Naive thymus-derived CD4-positive, alpha-beta T cell (primary cell): ENCODE measurements around the gene MAP2K1. TPM values are rescaled to one million over a fixed set of nuclear protein-coding genes. Genes with fewer than 3 reads are reported as not detected.

Experiments
- ATAC-seq: fragments of 150-1000 bp; cut with Tn5 transposase; 2 replicates; pipeline ENCODE4 v1.10.0; 2021; ENCODE audit warnings: mild to moderate bottlenecking, moderate library complexity
- CTCF ChIA-PET: fragments of 350-600 bp; sonication (Branson Sonifier 250); formaldehyde crosslinking; loops from one replicate; lab custom pipeline; 2021; ENCODE audit warnings: antibody characterized with exemption; lab: Charles Lee
- POLR2A ChIA-PET: fragments of 350-600 bp; sonication (Branson Sonifier 250); formaldehyde crosslinking; loops from one replicate; lab custom pipeline; 2021; ENCODE audit warnings: antibody characterized with exemption, inconsistent platforms; lab: Charles Lee
- DNase-seq, 9 donors: peaks; one replicate each; pipeline versions ENCODE4 v3.0.0 to v3.0.0-alpha.2; 2020 to 2022; ENCODE audit warnings: mixed read lengths in 1 of 9
- H3K27ac ChIP-seq: one replicate; pipeline ENCODE4 v1.7.0; 2013; ENCODE audit warnings: mild to moderate bottlenecking, low read depth, low read length, moderate library complexity
- H3K27me3 ChIP-seq, 2 donors: one replicate each; pipeline ENCODE4 v1.7.0; 2013; ENCODE audit warnings: low read length in 2 of 2, mild to moderate bottlenecking in 2 of 2, moderate library complexity in 2 of 2; ENCODE audit not compliant: control insufficient read depth in 2 of 2, insufficient read depth in 2 of 2
- H3K36me3 ChIP-seq, 3 experiments: 1 replicate in 2 of 3; 2 replicates in 1 of 3; pipeline ENCODE4 v1.7.0; 2013; ENCODE audit warnings: low read length in 3 of 3, mild to moderate bottlenecking in 3 of 3, moderate library complexity in 1 of 3; ENCODE audit not compliant: insufficient read depth in 3 of 3, control insufficient read depth in 2 of 3
- H3K4me1 ChIP-seq, 2 donors: one replicate each; pipeline ENCODE4 v1.7.0; 2013; ENCODE audit warnings: low read length in 2 of 2, mild to moderate bottlenecking in 2 of 2, moderate library complexity in 1 of 2; ENCODE audit not compliant: control insufficient read depth in 2 of 2, insufficient read depth in 2 of 2
- H3K4me3 ChIP-seq: 2 replicates; pipeline ENCODE4 v1.7.0; 2013; ENCODE audit warnings: mild to moderate bottlenecking, low read length
- H3K9me3 ChIP-seq, 3 experiments: 1 replicate in 2 of 3; 2 replicates in 1 of 3; pipeline ENCODE4 v1.7.0; 2013; ENCODE audit warnings: low read length in 3 of 3; ENCODE audit not compliant: control insufficient read depth in 2 of 3
- H3K27ac Mint-ChIP-seq, 9 donors: one replicate each; pipeline ENCODE4 v1.8.0; 2020 to 2022; ENCODE audit warnings: mixed read lengths in 9 of 9, mild to moderate bottlenecking in 8 of 9, moderate library complexity in 5 of 9, inconsistent platforms in 2 of 9
- H3K27me3 Mint-ChIP-seq, 5 donors: one replicate each; pipeline ENCODE4 v1.8.0; 2021 to 2022; ENCODE audit warnings: mixed read lengths in 5 of 5, mild to moderate bottlenecking in 1 of 5
- H3K36me3 Mint-ChIP-seq, 5 donors: one replicate each; pipeline ENCODE4 v1.8.0; 2020 to 2022; ENCODE audit warnings: mixed read lengths in 5 of 5, mild to moderate bottlenecking in 3 of 5, inconsistent platforms in 1 of 5
- H3K4me1 Mint-ChIP-seq, 7 donors: one replicate each; pipeline ENCODE4 v1.8.0; 2020 to 2022; ENCODE audit warnings: mixed read lengths in 7 of 7, mild to moderate bottlenecking in 3 of 7, inconsistent platforms in 1 of 7
- H3K4me3 Mint-ChIP-seq, 10 donors: one replicate each; pipeline ENCODE4 v1.8.0; 2020 to 2022; ENCODE audit warnings: mild to moderate bottlenecking in 10 of 10, mixed read lengths in 10 of 10, moderate library complexity in 6 of 10, inconsistent platforms in 2 of 10
- H3K9me3 Mint-ChIP-seq, 11 donors: one replicate each; pipeline ENCODE4 v1.8.0; 2020 to 2022; ENCODE audit warnings: mixed read lengths in 11 of 11, mild to moderate bottlenecking in 4 of 11, inconsistent platforms in 1 of 11, moderate library complexity in 1 of 11
- intact Hi-C, 2 donors: fragments of 100-400 bp; cut with micrococcal nuclease; formaldehyde crosslinking; loops; one replicate each; pipeline ENCODE4 v1.15.1; 2023
- polyA plus RNA-seq, 2 donors: library from polyadenylated mRNA; unstranded; fragments of 300-500 nt; fragmentation: Illumina TruSeq; gene quantifications; one replicate each; pipeline ENCODE4 v1.2.3, GENCODE V29; 2021
- total RNA-seq, 6 experiments: library from RNA in 5 of 6; stranded (reverse) in 5 of 6; gene quantifications; 1 replicate in 5 of 6; 2 replicates in 1 of 6; pipeline ENCODE4 v1.2.3 and lab custom pipeline; 2021 to 2026

MAP2K1 gene
- total and polyA plus RNA-seq, 7 experiments from 2014 or later: 37.2 to 97.2 (median 46.9) TPM

- peaks cover 0 to 85% (median 11%) of the 10 kb centered on the region in 3 experiments for H3K36me3 ChIP-seq
- POLR2A ChIA-PET: no interaction called here
- Mint-ChIP-seq H3K36me3 (peaks cover 8 to 46% (median 27%) of the 10 kb centered on the region in 5 donors), H3K4me3 (no peak overlapping the region), H3K27me3 (no peaks in the 10 kb centered on the region), H3K9me3 (no peaks in the 10 kb centered on the region), H3K4me1 (peaks cover 0 to 20% (median 8%) of the 10 kb centered on the region in 7 donors), H3K27ac (peak overlapping the region in 7 of 9 donors; percentile 8 to 90 (median 54))
- intact Hi-C loops: no loop called here
- H3K27ac ChIP-seq: no peak overlapping the region
- no peak for DNase-seq
- no peaks in the 10 kb centered on the region for H3K27me3 ChIP-seq
- CTCF ChIA-PET: interaction anchor here (0.7 to 1.8 kb wide), 2 partner anchors 14 to 71 kb away, joined by 3 to 6 read pairs; no protein-coding TSS in a partner anchor
- H3K4me1 ChIP-seq: no peaks in the 10 kb centered on the region
- no peak overlapping the region for H3K4me3 ChIP-seq
- H3K9me3 ChIP-seq: no peaks in the 10 kb centered on the region
- ATAC-seq: no peak
Measured at GRCh38 chr15:66484539-66485112, 97.9 kb downstream of the MAP2K1 start.

GRCh38 chr15:66486887-66487286 lies 100.2 kb downstream of the MAP2K1 start:
- intact Hi-C loops: no loop called here
- Mint-ChIP-seq H3K36me3 (peaks cover 8 to 42% (median 13%) of the 10 kb centered on the region in 5 donors), H3K9me3 (no peaks in the 10 kb centered on the region), H3K4me3 (no peak overlapping the region), H3K4me1 (peaks cover 0 to 24% (median 8%) of the 10 kb centered on the region in 7 donors), H3K27me3 (no peaks in the 10 kb centered on the region), H3K27ac (peak overlapping the region in 4 of 9 donors; percentile 14 to 65 (median 26))
- no peaks in the 10 kb centered on the region for H3K27me3 ChIP-seq
- H3K9me3 ChIP-seq: no peaks in the 10 kb centered on the region
- H3K27ac ChIP-seq: no peak overlapping the region
- H3K4me3 ChIP-seq: no peak overlapping the region
- no peaks in the 10 kb centered on the region for H3K4me1 ChIP-seq
- ATAC-seq: no peak
- CTCF ChIA-PET: no interaction called here
- POLR2A ChIA-PET: interaction anchor here (0.6 kb wide), 1 partner anchor 74 kb away, joined by 7 read pairs; no protein-coding TSS in a partner anchor
- no peak for DNase-seq
- peaks cover 1 to 91% (median 17%) of the 10 kb centered on the region in 3 experiments for H3K36me3 ChIP-seq

DNA sequence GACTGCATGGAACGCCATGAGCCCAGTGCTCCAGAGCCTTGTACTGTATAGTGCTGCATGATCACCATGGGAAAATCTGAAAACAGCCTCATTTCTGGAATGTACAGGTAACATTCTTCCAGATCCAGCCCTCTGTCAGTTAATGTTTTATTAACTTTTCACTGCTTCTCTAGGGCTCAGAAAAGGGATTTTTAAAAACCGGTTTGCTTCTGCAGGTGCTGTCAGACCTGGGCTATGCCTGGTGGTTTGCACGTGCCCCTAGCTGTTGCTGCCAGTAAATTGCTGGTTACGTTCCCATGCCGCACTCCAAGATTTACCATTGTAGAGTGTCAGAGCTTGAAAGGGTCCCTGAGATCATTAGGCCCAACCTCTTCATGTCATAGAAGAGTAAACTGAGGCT lies 101.8 kb downstream of the MAP2K1 start:
- H3K4me3 Mint-ChIP-seq: no peak overlapping the region
- H3K27ac Mint-ChIP-seq: no peak overlapping the region
- no peaks in the 10 kb centered on the region for H3K27me3 ChIP-seq
- H3K27me3 Mint-ChIP-seq: no peaks in the 10 kb centered on the region
- no peak overlapping the region for H3K4me3 ChIP-seq
- CTCF ChIA-PET: no interaction called here
- ATAC-seq: no peak
- H3K36me3 Mint-ChIP-seq: peaks cover 0 to 41% (median 5%) of the 10 kb centered on the region in 5 donors
- no peak overlapping the region for H3K27ac ChIP-seq
- H3K9me3 Mint-ChIP-seq: no peaks in the 10 kb centered on the region
- H3K36me3 ChIP-seq: peaks cover 4 to 90% (median 27%) of the 10 kb centered on the region in 3 experiments
- intact Hi-C loops: no loop called here
- H3K4me1 ChIP-seq: no peaks in the 10 kb centered on the region
- no peak for DNase-seq
- H3K9me3 ChIP-seq: no peaks in the 10 kb centered on the region
- H3K4me1 Mint-ChIP-seq: peaks cover 0 to 19% (median 9%) of the 10 kb centered on the region in 7 donors
- POLR2A ChIA-PET: interaction anchor here (1.3 kb wide), 1 partner anchor 9 kb away, joined by 5 read pairs; the partner anchor contains the start of gene SNAPC5

DNA sequence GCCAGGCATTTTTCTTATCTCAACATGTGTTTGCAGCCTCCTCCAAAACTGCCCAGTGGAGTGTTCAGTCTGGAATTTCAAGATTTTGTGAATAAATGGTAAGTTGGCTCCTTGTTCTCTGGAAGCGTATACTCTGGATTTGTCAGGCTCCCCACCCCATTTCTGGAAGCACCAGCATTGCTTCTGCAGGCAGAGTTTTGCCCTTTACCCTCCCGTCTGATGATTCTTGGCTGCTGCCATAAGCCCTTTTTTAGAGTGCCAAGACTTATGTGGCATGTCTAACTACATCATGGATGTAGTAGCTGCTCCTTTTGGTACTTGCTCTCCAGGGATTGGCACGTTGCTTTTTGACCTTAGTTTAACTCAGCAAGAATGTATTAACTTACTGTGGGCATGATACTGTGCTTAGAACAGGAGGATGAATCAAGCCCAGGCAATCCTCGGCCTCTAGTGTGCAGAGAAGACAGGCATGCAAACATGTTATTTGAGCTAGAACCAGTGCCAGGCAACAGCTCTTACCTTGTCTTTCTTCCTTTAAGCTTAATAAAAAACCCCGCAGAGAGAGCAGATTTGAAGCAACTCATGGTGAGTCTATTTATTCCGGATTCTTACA lies 102.6 kb downstream of the MAP2K1 start:
- H3K4me1 ChIP-seq: no peaks in the 10 kb centered on the region
- no peak overlapping the region for H3K27ac ChIP-seq
- POLR2A ChIA-PET: interaction anchor here (1.0 kb wide), 1 partner anchor 16 kb away, joined by 4 read pairs; the partner anchor contains the start of gene ZWILCH
- Mint-ChIP-seq H3K27ac (peak overlapping the region in 5 of 9 donors; percentile 25 to 79 (median 33)), H3K4me3 (no peak overlapping the region), H3K9me3 (no peaks in the 10 kb centered on the region), H3K27me3 (no peaks in the 10 kb centered on the region), H3K4me1 (peaks cover 4 to 22% (median 14%) of the 10 kb centered on the region in 7 donors), H3K36me3 (peaks cover 2 to 46% (median 7%) of the 10 kb centered on the region in 5 donors)
- CTCF ChIA-PET: interaction anchor here (0.9 to 1.3 kb wide), 2 partner anchors 9 to 10 kb away, joined by 3 to 5 read pairs; partner anchors contain the start of gene SNAPC5
- intact Hi-C loops: no loop called here
- no peaks in the 10 kb centered on the region for H3K27me3 ChIP-seq
- ATAC-seq (no peak), DNase-seq (no peak)
- H3K36me3 ChIP-seq: peaks cover 4 to 94% (median 27%) of the 10 kb centered on the region in 3 experiments
- H3K9me3 ChIP-seq: no peaks in the 10 kb centered on the region
- no peak overlapping the region for H3K4me3 ChIP-seq

DNA sequence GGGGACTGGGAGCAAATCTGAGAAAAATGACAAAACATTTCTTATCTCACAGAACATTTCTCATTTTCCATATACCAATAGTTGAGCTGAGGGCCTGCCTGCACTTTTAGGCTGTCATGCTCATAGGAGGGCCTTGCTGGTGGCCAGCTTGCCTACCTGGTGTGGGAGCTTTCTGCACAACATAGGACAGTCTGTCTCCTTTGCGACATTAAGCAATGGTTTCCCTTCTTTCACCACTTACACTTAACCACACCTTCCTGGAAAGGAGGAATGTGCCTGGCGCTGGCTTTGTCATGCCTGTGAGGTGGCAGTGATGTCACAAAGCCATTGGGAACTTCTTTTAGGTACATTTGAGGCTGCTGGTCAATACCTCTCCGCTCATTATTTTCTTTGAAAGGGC lies 105.1 kb downstream of the MAP2K1 start:
- Histone ChIP-seq H3K36me3 (peaks cover 4 to 85% (median 24%) of the 10 kb centered on the region in 3 experiments), H3K4me1 (peaks cover 5 to 14% of the 10 kb centered on the region in 2 donors), H3K4me3 (no peak overlapping the region), H3K9me3 (no peaks in the 10 kb centered on the region), H3K27me3 (no peaks in the 10 kb centered on the region), H3K27ac (no peak overlapping the region)
- POLR2A ChIA-PET: interaction anchor here (0.7 to 1.1 kb wide), 2 partner anchors 10 to 259 kb away, joined by 3 read pairs; no protein-coding TSS in a partner anchor
- H3K27ac Mint-ChIP-seq: peak overlapping the region in 6 of 9 donors; percentile 9 to 79 (median 56)
- H3K9me3 Mint-ChIP-seq: no peaks in the 10 kb centered on the region
- DNase-seq (no peak), ATAC-seq (no peak)
- CTCF ChIA-PET: interaction anchor here (1.0 kb wide), 1 partner anchor 105 kb away, joined by 6 read pairs; the partner anchor contains the start of gene MAP2K1
- no peak overlapping the region for H3K4me3 Mint-ChIP-seq
- no peaks in the 10 kb centered on the region for H3K27me3 Mint-ChIP-seq
- peaks cover 4 to 48% (median 7%) of the 10 kb centered on the region in 5 donors for H3K36me3 Mint-ChIP-seq
- intact Hi-C loops: no loop called here
- peaks cover 20 to 34% (median 29%) of the 10 kb centered on the region in 7 donors for H3K4me1 Mint-ChIP-seq

DNA sequence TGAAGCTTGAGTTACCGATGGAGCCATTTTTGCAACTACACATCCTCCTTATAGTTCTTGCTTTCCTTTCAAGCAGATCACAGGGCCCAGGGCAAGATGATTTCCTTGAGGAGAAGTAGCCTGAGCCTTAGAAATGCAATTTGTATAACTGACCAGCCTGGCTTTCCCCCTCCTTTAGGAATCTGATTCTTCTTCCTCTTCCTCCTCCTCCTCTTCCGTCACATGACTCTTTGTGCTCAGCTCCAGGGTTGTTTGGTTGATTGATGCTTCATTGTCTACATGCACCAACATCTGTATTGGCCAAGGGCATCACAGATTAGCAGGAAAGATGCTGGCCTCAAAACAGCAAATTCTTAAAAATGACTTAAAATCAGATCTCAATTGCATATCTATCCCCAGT lies 107.5 kb downstream of the MAP2K1 start:
- no peak for DNase-seq
- peaks cover 4 to 47% (median 16%) of the 10 kb centered on the region in 5 donors for H3K36me3 Mint-ChIP-seq
- H3K4me3 Mint-ChIP-seq: peak overlapping the region in 2 of 10 donors; percentile 4 to 13
- H3K27ac ChIP-seq: no peak overlapping the region
- ATAC-seq: no peak
- H3K27me3 ChIP-seq: no peaks in the 10 kb centered on the region
- ChIA-PET POLR2A (interaction anchor here (0.9 to 2.7 kb wide), 3 partner anchors 9 to 107 kb away, joined by 5 to 8 read pairs (median 6); partner anchors contain the start of genes MAP2K1 and ZWILCH), CTCF (interaction anchor here (0.6 kb wide), 1 partner anchor 439 kb away, joined by 3 read pairs; no protein-coding TSS in a partner anchor)
- peak overlapping the region in 7 of 9 donors; percentile 25 to 81 (median 44) for H3K27ac Mint-ChIP-seq
- peaks cover 14 to 81% (median 29%) of the 10 kb centered on the region in 3 experiments for H3K36me3 ChIP-seq
- H3K9me3 ChIP-seq: no peaks in the 10 kb centered on the region
- peaks cover 24 to 49% (median 44%) of the 10 kb centered on the region in 7 donors for H3K4me1 Mint-ChIP-seq
- H3K4me3 ChIP-seq: no peak overlapping the region
- H3K9me3 Mint-ChIP-seq: peaks cover 0 to 3% (median 0%) of the 10 kb centered on the region in 11 donors
- H3K27me3 Mint-ChIP-seq: no peaks in the 10 kb centered on the region
- intact Hi-C loops: no loop called here
- H3K4me1 ChIP-seq: peaks cover 15 to 24% of the 10 kb centered on the region in 2 donors
